ENCODE results near the gene FMO5. TPM values are rescaled to one million over a fixed set of nuclear protein-coding genes. Genes with fewer than 3 reads are reported as not detected.
"Not testable (repeated sequence)": the region's sequence is repeated elsewhere in the genome, so short reads cannot be mapped to it uniquely, and the experiment has no call there.

Gene FMO5
- total and polyA plus RNA-seq, 12 donors: 4.6 to 28.4 (median 10.4) TPM

GRCh38 chr1:147236448-147236847 is 11.3 kb upstream of the FMO5 start:
- no peak for DNase-seq
- no peaks in the 10 kb centered on the region for H3K4me1 ChIP-seq (replicated peaks in 1 of 2)
- H3K36me3 ChIP-seq (replicated peaks in 1 of 2): no peaks in the 10 kb centered on the region
- H3K9me3 ChIP-seq (replicated peaks in 1 of 3): no peaks in the 10 kb centered on the region
- 65 to 100% (median 97%) methylated on average over 2 of the region's 2 CpGs for WGBS, 4 donors
- TF ChIP-seq POLR2A (IDR thresholded peaks at IDR 0.05) (no peak), CTCF (IDR thresholded peaks at IDR 0.05) (no peak)
- no peak overlapping the region for H3K4me3 ChIP-seq
- no peaks in the 10 kb centered on the region for H3K27me3 ChIP-seq
- intact Hi-C loops (cut with DNase I): no loop called here
- H3K27ac ChIP-seq: no peak overlapping the region

DNA sequence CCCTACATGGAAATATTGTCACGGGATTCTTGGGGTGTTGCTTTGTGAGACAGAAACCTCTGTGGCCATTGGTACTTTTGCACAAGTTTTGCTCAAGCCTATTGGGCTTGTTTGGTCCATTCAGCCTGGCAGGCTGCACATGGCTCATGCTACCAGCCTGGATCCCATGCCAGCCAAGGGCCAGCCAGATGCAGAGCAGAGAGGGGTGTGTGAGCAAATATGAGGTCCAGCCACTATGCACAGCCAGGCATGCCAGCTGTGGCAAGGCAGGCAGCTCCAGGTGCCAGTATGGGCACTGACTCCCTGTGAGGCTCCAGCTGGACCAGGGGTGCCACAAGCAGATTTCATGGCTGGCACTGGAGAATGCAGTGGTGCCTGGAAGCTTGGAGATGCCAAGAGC is 10.7 kb upstream of the FMO5 start:
- Histone ChIP-seq H3K27me3 (no peaks in the 10 kb centered on the region), H3K4me1 (replicated peaks in 1 of 2) (no peaks in the 10 kb centered on the region), H3K4me3 (no peak overlapping the region), H3K27ac (no peak overlapping the region), H3K9me3 (replicated peaks in 1 of 3) (no peaks in the 10 kb centered on the region), H3K36me3 (replicated peaks in 1 of 2) (no peaks in the 10 kb centered on the region)
- intact Hi-C loops (cut with DNase I): no loop called here
- 83 to 100% (median 93%) methylated on average over 1 of the region's 1 CpG for WGBS, 4 donors
- no peak for DNase-seq
- TF ChIP-seq CTCF (IDR thresholded peaks at IDR 0.05) (no peak), POLR2A (IDR thresholded peaks at IDR 0.05) (no peak)

DNA sequence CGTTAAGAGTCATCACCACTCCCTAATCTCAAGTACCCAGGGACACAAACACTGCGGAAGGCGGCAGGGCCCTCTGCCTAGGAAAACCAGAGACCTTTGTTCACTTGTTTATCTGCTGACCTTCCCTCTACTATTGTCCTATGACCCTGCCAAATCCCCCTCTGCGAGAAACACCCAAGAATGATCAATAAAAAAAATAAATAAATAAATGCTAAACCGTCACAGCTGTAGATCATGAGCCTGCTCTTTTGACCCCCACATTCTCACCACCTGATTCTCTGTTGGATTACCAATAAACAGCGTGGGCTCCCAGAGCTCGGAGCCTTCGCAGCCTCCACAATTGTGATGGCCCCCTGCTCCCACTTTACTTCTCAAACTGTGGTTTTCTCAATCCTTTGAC is 8.8 kb upstream of the FMO5 start:
- H3K4me1 ChIP-seq (replicated peaks in 1 of 2); DNase-seq; H3K4me3 ChIP-seq; H3K27ac ChIP-seq; H3K27me3 ChIP-seq; H3K9me3 ChIP-seq (replicated peaks in 1 of 3); H3K36me3 ChIP-seq (replicated peaks in 1 of 2); intact Hi-C loops (cut with DNase I): not testable (repeated sequence)
- 88 to 96% (median 91%) methylated on average over 5 to 8 of the region's 8 CpGs for WGBS, 4 donors

DNA sequence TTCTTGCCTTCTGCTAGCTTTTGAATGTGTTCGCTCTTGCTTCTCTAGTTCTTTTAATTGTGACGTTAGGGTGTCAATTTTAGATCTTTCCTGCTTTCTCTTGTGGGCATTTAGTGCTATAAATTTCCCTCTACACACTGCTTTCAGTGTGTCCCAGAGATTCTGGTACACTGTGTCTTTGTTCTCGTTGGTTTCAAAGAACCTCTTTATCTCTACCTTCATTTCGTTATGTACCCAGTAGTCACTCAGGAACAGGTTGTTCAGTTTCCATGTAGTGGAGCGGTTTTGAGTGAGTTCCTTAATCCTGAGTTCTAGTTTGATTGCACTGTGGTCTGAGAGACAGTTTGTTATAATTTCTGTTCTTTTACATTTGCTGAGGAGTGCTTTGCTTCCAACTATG is 5.9 kb upstream of the FMO5 start:
- H3K4me1 ChIP-seq (replicated peaks in 1 of 2); H3K27me3 ChIP-seq; H3K9me3 ChIP-seq (replicated peaks in 1 of 3); H3K27ac ChIP-seq; H3K4me3 ChIP-seq; H3K36me3 ChIP-seq (replicated peaks in 1 of 2); intact Hi-C loops (cut with DNase I); DNase-seq: not testable (repeated sequence)
- whole genome bisulfite sequencing, 4 donors: 80 to 90% (median 89%) methylated on average over 5 of the region's 5 CpGs

- no peaks in the 10 kb centered on the region for H3K9me3 ChIP-seq (replicated peaks in 1 of 3)
- no peak overlapping the region for H3K27ac ChIP-seq
- no peak for DNase-seq
- H3K4me1 ChIP-seq (replicated peaks in 1 of 2): peaks cover 0 to 6% of the 10 kb centered on the region in 2 donors
- no peaks in the 10 kb centered on the region for H3K27me3 ChIP-seq
- WGBS, 4 donors: 69 to 76% (median 75%) methylated on average over 14 of the region's 14 CpGs
- peak overlapping the region in 1 of 4 donors; percentile 84 for H3K4me3 ChIP-seq
- no peak for TF ChIP-seq CTCF (IDR thresholded peaks at IDR 0.05)
- no peak for TF ChIP-seq POLR2A (IDR thresholded peaks at IDR 0.05)
- intact Hi-C loops (cut with DNase I): no loop called here
- no peaks in the 10 kb centered on the region for H3K36me3 ChIP-seq (replicated peaks in 1 of 2)
These were observed 1.2 kb downstream of the FMO5 start for GRCh38 chr1:147223740-147224615.

Measured in adrenal gland (tissue), 12 donors.